A673 (cell line): ENCODE results near the gene ZNF124. TPM values are rescaled to one million over a fixed set of nuclear protein-coding genes. Genes with fewer than 3 reads are reported as not detected.

ENCODE experiments used
- BruUV-seq: library from RNA; stranded (reverse); fragments of 400-500 nt; replicated peaks from 2 replicates; lab custom pipeline; 2021; lab: Mats Ljungman, UMichigan
- CTCF ChIA-PET: fragments of 300-600 bp; sonication (Branson Sonifier 250); formaldehyde crosslinking; loops from one replicate; lab custom pipeline; 2022; ENCODE audit warnings: antibody characterized with exemption; lab: Charles Lee
- POLR2A ChIA-PET: fragments of 300-600 bp; sonication (Branson Sonifier 250); formaldehyde crosslinking; loops from one replicate; lab custom pipeline; 2022; ENCODE audit warnings: antibody characterized with exemption; ENCODE audit not compliant: low non-redundant PET; lab: Charles Lee
- DNase-seq: peaks from one replicate; pipeline ENCODE4 v3.0.0-alpha.2; 2015; ENCODE audit warnings: low spot score
- H3K27ac ChIP-seq: fragments of 200-600 bp; sonication (generic); 2 replicates; pipeline ENCODE4 v1.5.1; 2016; ENCODE audit warnings: mixed run types, low read depth, mild to moderate bottlenecking, mixed read lengths, antibody characterized with exemption, low read length; ENCODE audit not compliant: poor library complexity, severe bottlenecking
- H3K27me3 ChIP-seq: fragments of 200-600 bp; sonication (generic); replicated peaks from 2 replicates; pipeline ENCODE4 v1.6.1; 2017; ENCODE audit warnings: mixed run types, low read depth, mild to moderate bottlenecking, mixed read lengths, antibody characterized with exemption, low read length; ENCODE audit not compliant: insufficient read depth, poor library complexity
- H3K36me3 ChIP-seq: fragments of 200-600 bp; sonication (generic); 2 replicates; pipeline ENCODE4 v1.6.1; 2016; ENCODE audit warnings: mixed run types, mild to moderate bottlenecking, mixed read lengths, antibody characterized with exemption, low read length; ENCODE audit not compliant: insufficient read depth, poor library complexity, severe bottlenecking
- H3K4me1 ChIP-seq: fragments of 200-600 bp; sonication (generic); 2 replicates; pipeline ENCODE4 v1.6.1; 2017; ENCODE audit warnings: mixed run types, mild to moderate bottlenecking, mixed read lengths, antibody characterized with exemption, low read length; ENCODE audit not compliant: insufficient read depth, poor library complexity, severe bottlenecking
- H3K4me3 ChIP-seq: fragments of 200-600 bp; sonication (generic); 2 replicates; pipeline ENCODE4 v1.5.1; 2016; ENCODE audit warnings: low read depth, mixed run types, mild to moderate bottlenecking, mixed read lengths, low read length; ENCODE audit not compliant: poor library complexity, severe bottlenecking
- H3K9me3 ChIP-seq: fragments of 200-600 bp; sonication (generic); 2 replicates; pipeline ENCODE4 v1.6.1; 2016; ENCODE audit warnings: mixed run types, low read depth, mild to moderate bottlenecking, mixed read lengths, antibody characterized with exemption, low read length; ENCODE audit not compliant: poor library complexity, severe bottlenecking
- EZH2 ChIP-seq: fragments of 200-600 bp; sonication (generic); IDR thresholded peaks from 2 replicates; pipeline ENCODE4 v1.6.1; 2017; ENCODE audit warnings: borderline replicate concordance, low read depth, mild to moderate bottlenecking, mixed read lengths, antibody characterized with exemption, low read length; ENCODE audit not compliant: poor library complexity, severe bottlenecking
- intact Hi-C: fragments of 100-400 bp; cut with micrococcal nuclease; formaldehyde crosslinking; loops from one replicate; pipeline ENCODE4 v1.10.0; 2022; ENCODE audit not compliant: unreplicated experiment
- microRNA-seq: library from miRNA; unstranded; fragments of <30 nt; microRNA quantifications from one replicate; pipeline ENCODE4 v1.2.0, GENCODE V29; 2021
- total RNA-seq: library from RNA; stranded (reverse); gene quantifications from 2 replicates; pipeline ENCODE4 v1.2.3, GENCODE V29; 2021
- TF ChIP-seq, protein P1 (sequence below): fragments of 300-800, 200-600 bp; sonication (generic); conservative IDR thresholded peaks from 2 replicates; pipeline ENCODE4 v1.5.1; 2017; ENCODE audit warnings: low read depth, mild to moderate bottlenecking, antibody characterized with exemption, low read length, moderate library complexity, mixed read lengths

The ZNF124 gene
- total RNA-seq, 1 experiment from 2014 or later: 34.7 TPM

DNA sequence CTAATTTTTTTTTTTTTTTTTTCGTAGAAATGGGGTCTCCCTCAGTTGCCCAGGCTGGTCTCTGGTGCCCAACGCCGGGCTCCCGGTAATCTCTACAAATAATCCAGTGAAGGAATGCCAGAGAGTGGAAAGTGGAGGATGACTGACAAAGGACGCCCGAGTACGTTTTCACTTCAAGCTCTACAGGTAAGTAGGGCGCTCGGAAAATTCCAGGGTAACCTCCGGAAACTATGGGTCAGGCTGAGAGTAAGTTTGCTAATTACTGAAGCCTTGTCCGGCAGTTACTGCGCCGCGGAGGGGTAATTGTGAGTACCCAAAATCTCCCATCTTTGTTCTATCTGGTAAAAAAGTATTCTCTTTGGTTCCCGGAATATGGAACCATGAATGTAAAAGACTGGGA is 65.9 kb downstream of the ZNF124 start:
- H3K4me3 ChIP-seq: no peak overlapping the region
- H3K36me3 ChIP-seq: peaks cover 16% of the 10 kb centered on the region
- no peak for DNase-seq
- intact Hi-C loops: no loop called here
- peaks cover 23% of the 10 kb centered on the region for H3K9me3 ChIP-seq
- H3K27ac ChIP-seq: no peak overlapping the region
- no peak for TF ChIP-seq EZH2
- TF ChIP-seq, protein P1, sequence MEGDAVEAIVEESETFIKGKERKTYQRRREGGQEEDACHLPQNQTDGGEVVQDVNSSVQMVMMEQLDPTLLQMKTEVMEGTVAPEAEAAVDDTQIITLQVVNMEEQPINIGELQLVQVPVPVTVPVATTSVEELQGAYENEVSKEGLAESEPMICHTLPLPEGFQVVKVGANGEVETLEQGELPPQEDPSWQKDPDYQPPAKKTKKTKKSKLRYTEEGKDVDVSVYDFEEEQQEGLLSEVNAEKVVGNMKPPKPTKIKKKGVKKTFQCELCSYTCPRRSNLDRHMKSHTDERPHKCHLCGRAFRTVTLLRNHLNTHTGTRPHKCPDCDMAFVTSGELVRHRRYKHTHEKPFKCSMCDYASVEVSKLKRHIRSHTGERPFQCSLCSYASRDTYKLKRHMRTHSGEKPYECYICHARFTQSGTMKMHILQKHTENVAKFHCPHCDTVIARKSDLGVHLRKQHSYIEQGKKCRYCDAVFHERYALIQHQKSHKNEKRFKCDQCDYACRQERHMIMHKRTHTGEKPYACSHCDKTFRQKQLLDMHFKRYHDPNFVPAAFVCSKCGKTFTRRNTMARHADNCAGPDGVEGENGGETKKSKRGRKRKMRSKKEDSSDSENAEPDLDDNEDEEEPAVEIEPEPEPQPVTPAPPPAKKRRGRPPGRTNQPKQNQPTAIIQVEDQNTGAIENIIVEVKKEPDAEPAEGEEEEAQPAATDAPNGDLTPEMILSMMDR: no peak
- no peaks in the 10 kb centered on the region for H3K4me1 ChIP-seq
- ChIA-PET CTCF (no interaction called here), POLR2A (no interaction called here)
- BruUV-seq: no TSS peak
- peaks cover 14% of the 10 kb centered on the region for H3K27me3 ChIP-seq

Small RNA genes within 50 kb of the gene (microRNA-seq; reads per million reads assigned to microRNA genes)
- not detected for gene MIR3916

Other genes starting within 250 kb of the ZNF124 start
- 64.1 and 65.8 TPM in 2 replicates for gene AHCTF1, start 240.1 kb downstream of the ZNF124 start, total RNA-seq
- gene ZNF695, start 164.0 kb downstream of the ZNF124 start, total RNA-seq: 14.1 and 15.9 TPM in 2 replicates
- gene ZNF670, start 93.2 kb downstream of the ZNF124 start, total RNA-seq: 5.9 and 6.5 TPM in 2 replicates
- gene ZNF669, start 67.7 kb downstream of the ZNF124 start, total RNA-seq: 10.3 and 13.3 TPM in 2 replicates
- gene VN1R5, start 84.1 kb upstream of the ZNF124 start, total RNA-seq: not detected in 2 replicates
- 30.2 and 35.1 TPM in 2 replicates for gene ZNF496, start 159.8 kb upstream of the ZNF124 start, total RNA-seq
- not detected in 2 replicates for gene NLRP3, start 244.2 kb upstream of the ZNF124 start, total RNA-seq